H1 (cell line): ENCODE results near the gene SLC66A1. TPM values are rescaled to one million over a fixed set of nuclear protein-coding genes. Genes with fewer than 3 reads are reported as not detected.
"Not testable (repeated sequence)": the region's sequence is repeated elsewhere in the genome, so short reads cannot be mapped to it uniquely, and the experiment has no call there.

Source experiments
- CTCF ChIA-PET: fragments of 300-600 bp; sonication (Branson Sonifier 250); formaldehyde crosslinking; loops from one replicate; lab custom pipeline; 2021; ENCODE audit not compliant: partially characterized antibody; lab: Charles Lee
- POLR2A ChIA-PET: fragments of 300-600 bp; sonication (Branson Sonifier 250); formaldehyde crosslinking; loops from one replicate; lab custom pipeline; 2021; ENCODE audit warnings: inconsistent platforms; ENCODE audit not compliant: partially characterized antibody; lab: Charles Lee
- DNase-seq, 2 experiments: peaks; one replicate each; pipeline versions ENCODE4 v3.0.0 to v3.0.0-alpha.2; 2010 to 2022; ENCODE audit warnings: low spot score in 2 of 2, low read depth in 1 of 2, mixed read lengths in 1 of 2
- FAIRE-seq: peaks from 2 replicates; lab custom pipeline; 2011; peaks lifted over from hg19 to GRCh38; lab: Jason Lieb, UNC
- H2AFZ ChIP-seq: 2 replicates; pipeline ENCODE4 v1.8.1; 2012; ENCODE audit warnings: low read length, inconsistent platforms
- H2AK5ac ChIP-seq: 2 replicates; pipeline ENCODE4 v1.6.1; 2013; ENCODE audit warnings: low read depth, low read length
- H2BK120ac ChIP-seq: replicated peaks from 2 replicates; pipeline ENCODE3; 2013; ENCODE audit warnings: low read depth, low read length, inconsistent platforms
- H2BK12ac ChIP-seq: 2 replicates; pipeline ENCODE4 v1.6.1; 2013; ENCODE audit warnings: low read depth, low read length
- H2BK15ac ChIP-seq: 2 replicates; pipeline ENCODE4 v1.6.1; 2013; ENCODE audit warnings: low read length
- H2BK20ac ChIP-seq: 2 replicates; pipeline ENCODE4 v1.6.1; 2013; ENCODE audit warnings: low read length
- H2BK5ac ChIP-seq: 2 replicates; pipeline ENCODE4 v1.6.1; 2013; ENCODE audit warnings: low read depth, low read length
- H3K14ac ChIP-seq: 2 replicates; pipeline ENCODE4 v1.6.1; 2013; ENCODE audit warnings: inconsistent platforms; ENCODE audit not compliant: insufficient read length
- H3K18ac ChIP-seq: 2 replicates; pipeline ENCODE4 v1.6.1; 2013; ENCODE audit warnings: low read length; ENCODE audit errors: extremely low read depth
- H3K23ac ChIP-seq: 2 replicates; pipeline ENCODE4 v1.6.1; 2013; ENCODE audit warnings: inconsistent platforms; ENCODE audit not compliant: insufficient read length
- H3K23me2 ChIP-seq: 2 replicates; pipeline ENCODE4 v1.6.1; 2013; ENCODE audit warnings: low read depth, low read length
- H3K27ac ChIP-seq: 2 replicates; pipeline ENCODE4 v1.6.1; 2011; ENCODE audit warnings: low read depth, low read length, inconsistent platforms
- H3K27me3 ChIP-seq, 4 experiments: replicated peaks in 1 of 4; 1 replicate in 1 of 4; 2 replicates in 3 of 4; pipeline versions ENCODE4 v1.6.1 to v1.8.1; 2011 to 2013; ENCODE audit warnings: low read length in 3 of 4, mild to moderate bottlenecking in 3 of 4, inconsistent platforms in 2 of 4, mixed read lengths in 2 of 4, moderate library complexity in 1 of 4; ENCODE audit not compliant: control insufficient read depth in 3 of 4, insufficient read depth in 3 of 4; ENCODE audit errors: extremely low read depth in 1 of 4
- H3K36me3 ChIP-seq, 4 experiments: 2 replicates each; pipeline versions ENCODE4 v1.6.1 to v1.8.1; 2011 to 2013; ENCODE audit warnings: mild to moderate bottlenecking in 4 of 4, low read length in 3 of 4, moderate library complexity in 2 of 4, control low read depth in 1 of 4, inconsistent platforms in 1 of 4; ENCODE audit not compliant: insufficient read depth in 4 of 4, control insufficient read depth in 2 of 4
- H3K4ac ChIP-seq: replicated peaks from 2 replicates; pipeline ENCODE3; 2013; ENCODE audit warnings: low read length, low read depth, mixed read lengths, inconsistent platforms; ENCODE audit not compliant: insufficient read length
- H3K4me1 ChIP-seq, 4 experiments: replicated peaks in 1 of 4; 1 replicate in 1 of 4; 2 replicates in 3 of 4; pipeline versions ENCODE4 v1.6.1 to v1.8.1; 2011 to 2013; ENCODE audit warnings: low read length in 3 of 4, inconsistent platforms in 2 of 4, mixed read lengths in 1 of 4; ENCODE audit not compliant: insufficient read depth in 4 of 4, control insufficient read depth in 3 of 4
- H3K4me2 ChIP-seq, 2 experiments: 2 replicates each; pipeline versions ENCODE4 v1.6.1 to v1.8.1; 2011 to 2013; ENCODE audit warnings: low read depth in 2 of 2, low read length in 2 of 2, control low read depth in 1 of 2, inconsistent platforms in 1 of 2, mild to moderate bottlenecking in 1 of 2; ENCODE audit not compliant: insufficient read depth in 1 of 2
- H3K4me3 ChIP-seq, 4 experiments: fragments of 200-600, 300-600 bp in 1 of 4; sonication (generic), shearing (Covaris generic), sonication (Bioruptor Twin) in 1 of 4; 2 replicates each; pipeline versions ENCODE4 v1.5.1 to v1.8.1; 2011 to 2016; ENCODE audit warnings: low read length in 4 of 4, low read depth in 3 of 4, control low read depth in 2 of 4, inconsistent platforms in 2 of 4, mild to moderate bottlenecking in 2 of 4, mixed read lengths in 1 of 4, moderate library complexity in 1 of 4; ENCODE audit not compliant: insufficient read depth in 2 of 4; ENCODE audit errors: extremely low read depth in 1 of 4
- H3K56ac ChIP-seq: replicated peaks from 2 replicates; pipeline ENCODE3; 2013; ENCODE audit warnings: low read depth, mild to moderate bottlenecking, mixed read lengths, low read length, inconsistent platforms; ENCODE audit not compliant: insufficient read length
- H3K79me1 ChIP-seq: 2 replicates; pipeline ENCODE4 v1.6.1; 2013; ENCODE audit warnings: low read depth, low read length, control low read depth
- H3K79me2 ChIP-seq, 2 experiments: 2 replicates each; pipeline versions ENCODE4 v1.6.1 to v1.8.1; 2012 to 2013; ENCODE audit warnings: low read length in 2 of 2, mild to moderate bottlenecking in 2 of 2, inconsistent platforms in 1 of 2; ENCODE audit not compliant: insufficient read depth in 2 of 2, control insufficient read depth in 1 of 2
- H3K9ac ChIP-seq, 4 experiments: replicated peaks in 1 of 4; 1 replicate in 1 of 4; 2 replicates in 3 of 4; pipeline versions ENCODE4 v1.6.1 to v1.8.1; 2011 to 2013; ENCODE audit warnings: low read depth in 3 of 4, low read length in 3 of 4, control low read depth in 2 of 4, mild to moderate bottlenecking in 2 of 4, moderate library complexity in 2 of 4, inconsistent platforms in 1 of 4; ENCODE audit errors: extremely low read depth in 1 of 4
- H3K9me3 ChIP-seq, 2 experiments: 2 replicates each; pipeline versions ENCODE4 v1.6.1 to v1.8.1; 2012 to 2013; ENCODE audit warnings: mild to moderate bottlenecking in 2 of 2, moderate library complexity in 2 of 2, control low read depth in 1 of 2, inconsistent platforms in 1 of 2, low read depth in 1 of 2, low read length in 1 of 2, mixed read lengths in 1 of 2; ENCODE audit not compliant: insufficient read depth in 2 of 2
- H4K20me1 ChIP-seq, 2 experiments: replicated peaks in 1 of 2; 2 replicates each; pipeline versions ENCODE3 to v1.8.1; 2011 to 2013; ENCODE audit warnings: inconsistent platforms in 2 of 2, low read length in 2 of 2, mild to moderate bottlenecking in 1 of 2; ENCODE audit not compliant: insufficient read depth in 2 of 2, control insufficient read depth in 1 of 2
- H4K5ac ChIP-seq: 2 replicates; pipeline ENCODE4 v1.6.1; 2013; ENCODE audit warnings: low read length, low read depth, mixed read lengths, inconsistent platforms; ENCODE audit not compliant: insufficient read length
- H4K8ac ChIP-seq: 2 replicates; pipeline ENCODE4 v1.8.0; 2013; ENCODE audit warnings: mild to moderate bottlenecking, moderate library complexity, low read length, inconsistent platforms; ENCODE audit not compliant: insufficient read depth; ENCODE audit errors: extremely low read depth
- H4K91ac ChIP-seq: replicated peaks from 2 replicates; pipeline ENCODE3; 2013; ENCODE audit warnings: low read length, mixed read lengths, inconsistent platforms; ENCODE audit not compliant: insufficient read length
- NANOG ChIP-seq: IDR thresholded peaks from 2 replicates; pipeline ENCODE4 v1.6.1; 2011; ENCODE audit warnings: low read length, low read depth, mild to moderate bottlenecking, inconsistent platforms; ENCODE audit not compliant: insufficient read depth, poor library complexity, severe bottlenecking
- WGBS, 2 experiments: shearing (Covaris generic) in 1 of 2; methylation state at CpG; one replicate each; pipeline versions ENCODE4 v1.1.6 to v1.1.7; 2013 to 2015; ENCODE audit warnings: low lambda C conversion rate in 2 of 2, mixed read lengths in 2 of 2, inconsistent platforms in 1 of 2, low coverage in 1 of 2, missing lambda C conversion rate in 1 of 2; ENCODE audit not compliant: insufficient replicate concordance in 2 of 2, insufficient coverage in 1 of 2, insufficient read length in 1 of 2; ENCODE audit errors: extremely low coverage in 1 of 2, missing lambda C conversion rate in 1 of 2; 5-methylcytosine and 5-hydroxymethylcytosine counted together
- polyA plus RNA-seq, 7 experiments: library from polyadenylated mRNA; depleted of rRNA in 3 of 7; stranded (reverse) in 5 of 7; unstranded in 2 of 7; fragments of >200 nt in 5 of 7; fragments of 200-250 nt in 2 of 7; gene quantifications; 1 replicate in 5 of 7; 2 replicates in 1 of 7; 4 replicates in 1 of 7; pipeline versions ENCODE4 v1.2.1 to v1.2.3, GENCODE V29; 2011 to 2013; ENCODE audit warnings: missing spikeins in 2 of 7, mixed read lengths in 2 of 7
- total RNA-seq: library from RNA; stranded (reverse); fragmentation: NEBNext Ultra II Directional; extraction: Animal tissue kit (Norgen Biotek cat#: 25700); gene quantifications from 2 replicates; pipeline ENCODE4 v1.2.1, GENCODE V29; 2021

Gene SLC66A1
- total and polyA plus RNA-seq, 2 of the 8 experiments (the other 6 are each of a cell fraction or from before 2014, with no cell fraction given), result 16.8 to 27.9 TPM

GRCh38 chr1:19300211-19300610 is 11.9 kb upstream of the SLC66A1 start (continued):
- TF ChIP-seq NANOG, result no peak

DNA sequence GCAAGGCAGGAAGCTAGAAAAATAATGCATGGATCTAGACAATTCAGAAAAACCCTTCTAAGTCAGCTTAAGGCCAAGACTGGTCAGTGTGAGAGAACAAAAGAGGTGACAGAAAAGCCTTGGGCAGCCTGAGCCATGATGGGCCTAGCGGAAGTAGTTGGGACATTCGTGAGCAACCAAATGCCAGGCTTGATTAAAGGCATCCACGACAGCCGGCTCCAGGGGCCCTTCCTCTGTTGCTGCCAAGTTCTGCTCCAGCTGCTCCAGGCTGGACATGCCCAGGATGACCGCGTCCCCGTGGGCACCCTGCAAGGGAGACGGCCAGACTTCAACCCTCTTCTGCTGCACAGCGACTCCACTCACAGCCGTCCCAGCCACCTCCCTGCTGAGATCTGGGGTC is 8.0 kb upstream of the SLC66A1 start:
- H3K18ac ChIP-seq, H3K27ac ChIP-seq, H3K27me3 ChIP-seq, POLR2A ChIA-PET, H4K20me1 ChIP-seq, H3K23me2 ChIP-seq, H3K4me3 ChIP-seq, H4K5ac ChIP-seq, H4K91ac ChIP-seq, H3K56ac ChIP-seq, H2BK20ac ChIP-seq, H4K8ac ChIP-seq, H3K23ac ChIP-seq, H3K79me1 ChIP-seq, H2AFZ ChIP-seq, H3K14ac ChIP-seq, H3K4me1 ChIP-seq, H3K79me2 ChIP-seq, H2BK120ac ChIP-seq, H2AK5ac ChIP-seq, H2BK15ac ChIP-seq, H2BK12ac ChIP-seq, FAIRE-seq, H3K9ac ChIP-seq, DNase-seq, H3K9me3 ChIP-seq, H3K4me2 ChIP-seq, H2BK5ac ChIP-seq, H3K4ac ChIP-seq: not testable (repeated sequence)
- WGBS, 2 experiments, result 95% methylated on average over 7 of the region's 10 CpGs; no CpG with 5 or more reads in 1 of the 2 experiments
- peaks cover 5 to 30% (median 18%) of the 10 kb centered on the region in 4 experiments; a peak in 7 of 8 replicates for H3K36me3 ChIP-seq
- CTCF ChIA-PET, result interaction anchor here (1.4 kb wide), 1 partner anchor 13 kb away, joined by 3 read pairs; no protein-coding TSS in a partner anchor
